ENCODE results near the gene GALNT8.

DNA sequence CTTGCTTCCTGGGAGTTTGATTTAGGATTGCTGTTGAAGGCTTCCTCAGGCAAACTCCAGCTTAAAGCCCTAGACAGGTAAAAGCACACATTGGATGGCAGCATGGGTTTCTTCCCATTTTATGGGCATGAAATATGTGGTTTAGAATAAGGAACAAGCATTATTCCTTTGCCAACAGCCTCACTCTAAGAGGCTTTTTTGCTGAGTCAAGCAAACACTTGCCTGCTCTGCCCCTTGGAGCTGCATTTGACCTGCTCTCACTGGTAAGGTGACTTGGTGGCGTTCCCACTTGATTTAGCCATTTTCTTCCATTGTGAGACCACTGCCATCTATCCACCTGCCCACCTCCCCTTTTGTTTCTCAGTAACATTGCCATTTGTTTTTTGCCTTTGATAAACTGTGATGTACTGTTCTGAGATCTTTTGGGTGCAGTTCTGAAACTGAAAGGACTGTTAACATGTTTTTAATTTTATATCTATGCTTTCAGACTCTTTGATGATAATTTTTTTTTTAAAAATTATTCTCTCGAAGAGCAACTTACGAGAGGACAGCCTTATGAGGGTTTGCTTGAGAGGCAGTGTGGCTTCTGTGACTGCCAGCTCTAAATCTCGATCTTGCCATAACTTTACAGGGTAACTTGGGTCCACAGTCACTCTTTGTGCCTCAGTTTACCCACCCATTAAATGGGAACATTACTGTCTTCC, 92.6 kb downstream of the GALNT8 start:
- TF ChIP-seq POLR2AphosphoS5 (IDR thresholded peaks at IDR 0.05) = no peak
- TF ChIP-seq POLR2A (IDR thresholded peaks at IDR 0.05) = no peak
